Measurements from ENCODE around the gene VENTX.

The VENTX gene

DNA sequence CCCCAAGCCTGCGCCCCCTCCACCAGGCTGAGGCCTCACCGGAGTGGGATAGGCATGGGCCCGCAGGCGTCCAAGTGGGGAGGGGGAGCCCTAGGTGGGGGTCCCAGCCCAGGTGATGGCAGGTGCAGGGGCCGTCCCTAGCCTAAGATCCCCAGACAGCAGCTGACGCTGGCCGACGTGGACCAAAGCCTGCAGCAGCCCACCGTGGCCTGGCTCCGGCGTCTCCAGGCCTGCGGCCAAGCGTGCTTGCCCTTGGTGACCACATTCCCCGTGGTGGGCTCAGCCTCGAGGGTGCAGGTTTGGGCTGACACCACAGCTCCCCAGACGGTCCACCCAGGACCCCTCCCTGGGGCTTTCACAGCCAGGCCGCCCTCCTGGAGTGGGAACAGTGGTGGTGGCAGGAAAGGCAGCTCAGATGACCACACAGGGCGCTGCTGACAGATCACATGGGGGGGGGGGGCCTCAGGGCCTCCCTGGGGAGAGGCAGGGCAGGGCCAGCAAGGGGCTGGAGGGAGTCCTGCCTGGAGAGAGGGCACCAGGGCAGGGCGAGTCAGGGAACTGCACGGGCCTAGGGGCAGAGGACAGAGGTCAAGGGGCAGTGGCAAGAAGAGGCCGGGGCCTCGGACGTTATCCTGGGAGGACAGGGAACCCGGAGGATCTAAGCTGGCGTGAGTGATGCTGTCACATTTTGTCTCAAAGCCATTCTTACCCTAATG lies 39.8 kb downstream of the VENTX start:
- Histone ChIP-seq H3K4me3 (ENCODE audit: low read length) (peak overlapping the region; percentile 53; the same call in 1 of the 2 replicates), H3K4me1 (ENCODE audit: insufficient read depth, low read length) (0 out of 2 replicates have a peak, but pooled peaks cover 3% of the 10 kb centered on the region), H3K27me3 (ENCODE audit: insufficient read depth, low read length) (peaks cover 12% of the 10 kb centered on the region), H3K9ac (ENCODE audit: low read depth, low read length) (no peak overlapping the region), H3K9me3 (ENCODE audit: insufficient read depth, low read depth, low read length) (no peaks in the 10 kb centered on the region), H3K36me3 (ENCODE audit: insufficient read depth, low read length) (peaks cover 28% of the 10 kb centered on the region), H3K27ac (ENCODE audit: low read depth, low read length) (no peak overlapping the region)
- 81% methylated on average over 25 of the region's 25 CpGs for WGBS

DNA sequence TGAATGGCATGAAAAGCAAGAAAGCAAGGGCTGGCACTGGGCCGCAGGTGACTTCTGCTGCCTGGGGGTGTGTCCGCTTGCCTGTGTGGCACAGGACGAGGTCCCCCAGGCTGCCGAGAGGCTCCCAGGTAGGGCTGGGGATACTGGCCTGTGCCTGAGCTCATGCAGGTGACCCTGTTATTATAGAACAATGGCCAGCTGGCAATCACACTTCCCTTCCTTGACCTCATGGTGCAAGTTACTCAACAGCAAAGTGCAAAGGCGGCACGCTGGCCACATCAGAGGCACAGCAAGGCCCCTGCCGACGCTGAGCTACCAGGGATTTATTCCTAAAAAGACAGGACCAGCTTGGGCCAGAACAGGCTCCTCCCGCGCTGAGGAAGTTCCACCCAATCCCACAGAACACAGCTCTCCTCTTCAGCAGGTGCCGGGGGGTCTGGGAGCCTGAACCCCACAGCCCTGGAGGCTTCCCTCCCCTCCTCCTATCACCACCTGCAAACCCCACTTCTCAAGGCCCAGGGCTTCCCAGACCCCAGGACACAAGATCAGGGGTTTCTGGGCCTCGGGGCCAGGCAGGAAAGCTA lies 40.4 kb downstream of the VENTX start:
- 90% methylated on average over 12 of the region's 12 CpGs for WGBS
- Histone ChIP-seq H3K9ac (ENCODE audit: low read depth, low read length) (no peak overlapping the region), H3K27me3 (ENCODE audit: insufficient read depth, low read length) (peaks cover 12% of the 10 kb centered on the region), H3K4me3 (ENCODE audit: low read length) (no peak overlapping the region), H3K9me3 (ENCODE audit: insufficient read depth, low read depth, low read length) (no peaks in the 10 kb centered on the region), H3K4me1 (ENCODE audit: insufficient read depth, low read length) (0 out of 2 replicates have a peak, but pooled peaks cover 3% of the 10 kb centered on the region), H3K27ac (ENCODE audit: low read depth, low read length) (no peak overlapping the region), H3K36me3 (ENCODE audit: insufficient read depth, low read length) (peaks cover 34% of the 10 kb centered on the region)

DNA sequence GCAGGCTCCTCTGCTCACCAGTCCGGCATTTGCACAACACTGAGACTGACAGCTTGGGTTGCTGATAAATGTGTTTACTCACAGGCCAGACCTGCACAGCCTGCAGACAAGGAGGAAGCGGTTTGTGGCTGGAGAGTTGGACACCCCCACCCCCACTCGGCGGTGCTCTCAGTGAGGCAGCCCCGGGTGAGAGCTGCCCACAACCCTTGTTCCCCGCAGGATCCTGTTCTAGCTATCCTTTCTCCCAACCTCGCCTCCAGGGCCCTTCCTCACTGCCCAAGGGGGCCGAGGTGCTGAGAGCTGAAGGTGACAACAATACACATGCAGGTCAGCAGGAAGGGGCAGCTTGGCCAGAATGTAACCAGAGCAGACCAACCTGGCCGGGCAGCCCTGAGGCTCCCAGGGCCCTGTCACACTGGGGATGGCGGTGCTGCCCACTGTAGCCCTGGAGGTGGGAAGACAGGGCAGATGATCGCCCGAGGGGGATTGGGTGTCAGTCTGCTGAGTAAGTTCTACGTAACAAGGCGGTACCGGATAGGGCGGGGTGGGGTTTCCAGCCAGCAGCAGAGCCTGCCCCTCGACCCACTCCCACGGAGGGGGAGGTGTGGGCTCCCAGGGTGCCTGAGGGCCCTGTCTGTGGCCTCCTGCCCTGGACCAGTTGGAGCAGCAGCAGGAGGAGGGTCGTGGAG lies 41.1 kb downstream of the VENTX start:
- Histone ChIP-seq H3K27ac (ENCODE audit: low read depth, low read length) (no peak overlapping the region), H3K4me3 (ENCODE audit: low read length) (no peak overlapping the region), H3K36me3 (ENCODE audit: insufficient read depth, low read length) (peaks cover 40% of the 10 kb centered on the region), H3K9me3 (ENCODE audit: insufficient read depth, low read depth, low read length) (no peaks in the 10 kb centered on the region), H3K27me3 (ENCODE audit: insufficient read depth, low read length) (peaks cover 12% of the 10 kb centered on the region), H3K9ac (ENCODE audit: low read depth, low read length) (no peak overlapping the region), H3K4me1 (ENCODE audit: insufficient read depth, low read length) (0 out of 2 replicates have a peak, but pooled peaks cover 3% of the 10 kb centered on the region)
- 88% methylated on average over 19 of the region's 19 CpGs for WGBS

- H3K36me3 ChIP-seq (ENCODE audit: insufficient read depth, low read length), result peaks cover 49% of the 10 kb centered on the region
- no peak overlapping the region; the same call in 1 of the 2 replicates for H3K9ac ChIP-seq (ENCODE audit: low read depth, low read length)
- H3K27me3 ChIP-seq (ENCODE audit: insufficient read depth, low read length), result peaks cover 12% of the 10 kb centered on the region
- 0 out of 2 replicates have a peak, but pooled peaks cover 3% of the 10 kb centered on the region for H3K4me1 ChIP-seq (ENCODE audit: insufficient read depth, low read length)
- H3K9me3 ChIP-seq (ENCODE audit: insufficient read depth, low read depth, low read length), result no peaks in the 10 kb centered on the region
- no peak overlapping the region for H3K4me3 ChIP-seq (ENCODE audit: low read length)
- WGBS, result 93% methylated on average over 24 of the region's 24 CpGs
- no peak overlapping the region for H3K27ac ChIP-seq (ENCODE audit: low read depth, low read length)
Measured at GRCh38 chr10:133279326-133280226, 41.9 kb downstream of the VENTX start.

- H3K27me3 ChIP-seq (ENCODE audit: insufficient read depth, low read length), result peaks cover 11% of the 10 kb centered on the region
- H3K4me3 ChIP-seq (ENCODE audit: low read length), result no peak overlapping the region
- whole genome bisulfite sequencing, result 91% methylated on average over 10 of the region's 10 CpGs
- 0 out of 2 replicates have a peak, but pooled peaks cover 3% of the 10 kb centered on the region for H3K4me1 ChIP-seq (ENCODE audit: insufficient read depth, low read length)
- H3K9ac ChIP-seq (ENCODE audit: low read depth, low read length), result no peak overlapping the region
- no peaks in the 10 kb centered on the region for H3K9me3 ChIP-seq (ENCODE audit: insufficient read depth, low read depth, low read length)
- no peak overlapping the region for H3K27ac ChIP-seq (ENCODE audit: low read depth, low read length)
- H3K36me3 ChIP-seq (ENCODE audit: insufficient read depth, low read length), result peaks cover 58% of the 10 kb centered on the region
Measured at GRCh38 chr10:133280391-133281059, 42.9 kb downstream of the VENTX start.

DNA sequence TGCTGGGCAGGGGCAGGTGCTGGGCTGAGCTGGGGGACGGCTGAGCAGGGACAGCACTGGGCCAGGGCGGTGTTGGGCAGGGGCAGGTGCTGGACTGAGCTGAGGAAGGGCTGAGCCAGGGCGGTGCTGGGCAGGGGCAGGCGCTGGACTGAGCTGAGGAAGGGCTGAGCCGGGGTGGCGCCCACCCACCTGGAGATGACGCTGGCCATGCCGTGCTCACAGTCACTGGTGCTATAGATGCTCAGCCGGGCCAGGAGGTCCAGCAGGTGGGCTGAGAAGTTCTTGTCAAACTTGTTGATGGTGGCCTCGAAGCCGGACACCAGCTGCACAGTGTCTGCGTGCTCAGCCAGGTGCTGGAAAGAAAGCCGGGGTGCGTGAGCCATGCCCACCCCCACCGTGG lies 43.4 kb downstream of the VENTX start:
- peaks cover 6% of the 10 kb centered on the region for H3K27me3 ChIP-seq (ENCODE audit: insufficient read depth, low read length)
- WGBS, result 95% methylated on average over 14 of the region's 15 CpGs

GRCh38 chr10:133281628-133282372 lies 44.1 kb downstream of the VENTX start:
- Histone ChIP-seq H3K27ac (ENCODE audit: low read depth, low read length) (no peak overlapping the region), H3K9me3 (ENCODE audit: insufficient read depth, low read depth, low read length) (no peaks in the 10 kb centered on the region), H3K4me1 (ENCODE audit: insufficient read depth, low read length) (no peaks in the 10 kb centered on the region), H3K27me3 (ENCODE audit: insufficient read depth, low read length) (no peaks in the 10 kb centered on the region), H3K4me3 (ENCODE audit: low read length) (no peak overlapping the region), H3K9ac (ENCODE audit: low read depth, low read length) (no peak overlapping the region), H3K36me3 (ENCODE audit: insufficient read depth, low read length) (peaks cover 70% of the 10 kb centered on the region)
- 93% methylated on average over 38 of the region's 38 CpGs for WGBS

More for the DNA sequence above, 43.4 kb downstream of the VENTX start:
- Histone ChIP-seq H3K4me1 (ENCODE audit: insufficient read depth, low read length) (0 out of 2 replicates have a peak, but pooled peaks cover 3% of the 10 kb centered on the region), H3K4me3 (ENCODE audit: low read length) (no peak overlapping the region), H3K9me3 (ENCODE audit: insufficient read depth, low read depth, low read length) (no peaks in the 10 kb centered on the region), H3K27ac (ENCODE audit: low read depth, low read length) (no peak overlapping the region), H3K9ac (ENCODE audit: low read depth, low read length) (no peak overlapping the region), H3K36me3 (ENCODE audit: insufficient read depth, low read length) (peaks cover 64% of the 10 kb centered on the region)

DNA sequence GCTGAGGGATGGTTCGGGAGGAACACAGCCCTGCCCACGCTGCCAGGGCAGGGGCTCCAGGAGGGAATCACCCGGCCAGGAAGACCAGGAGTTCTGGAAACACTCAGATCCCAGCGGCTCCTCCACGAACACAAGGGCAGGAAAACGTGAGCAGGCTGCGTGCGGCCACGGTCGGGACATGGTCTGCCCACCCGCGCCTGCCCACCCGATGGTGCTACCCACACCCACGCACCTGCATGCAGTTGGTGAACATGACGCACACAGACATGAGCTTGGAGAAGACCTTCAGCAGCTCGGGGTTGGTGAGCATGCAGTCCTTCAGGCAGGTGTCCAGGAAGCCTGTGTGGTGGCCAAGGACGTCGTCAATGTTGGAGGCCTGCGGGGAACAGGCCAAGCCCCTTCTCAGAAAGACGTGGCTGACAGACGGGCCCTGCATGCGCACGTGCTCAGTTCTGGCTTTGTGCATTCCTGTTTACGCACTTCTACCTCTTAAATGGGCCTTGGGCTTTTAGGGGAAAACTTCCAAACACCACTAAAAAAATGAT lies 45.3 kb downstream of the VENTX start:
- no peak overlapping the region for H3K27ac ChIP-seq (ENCODE audit: low read depth, low read length)
- H3K27me3 ChIP-seq (ENCODE audit: insufficient read depth, low read length), result no peaks in the 10 kb centered on the region
- no peaks in the 10 kb centered on the region for H3K4me1 ChIP-seq (ENCODE audit: insufficient read depth, low read length)
- H3K9ac ChIP-seq (ENCODE audit: low read depth, low read length), result no peak overlapping the region
- H3K36me3 ChIP-seq (ENCODE audit: insufficient read depth, low read length), result peaks cover 74% of the 10 kb centered on the region
- no peaks in the 10 kb centered on the region for H3K9me3 ChIP-seq (ENCODE audit: insufficient read depth, low read depth, low read length)
- H3K4me3 ChIP-seq (ENCODE audit: low read length), result no peak overlapping the region
- 95% methylated on average over 24 of the region's 24 CpGs for WGBS

GRCh38 chr10:133283931-133284330 lies 46.3 kb downstream of the VENTX start:
- Histone ChIP-seq H3K9me3 (ENCODE audit: insufficient read depth, low read depth, low read length) (no peaks in the 10 kb centered on the region), H3K27ac (ENCODE audit: low read depth, low read length) (no peak overlapping the region), H3K27me3 (ENCODE audit: insufficient read depth, low read length) (no peaks in the 10 kb centered on the region), H3K4me3 (ENCODE audit: low read length) (no peak overlapping the region), H3K36me3 (ENCODE audit: insufficient read depth, low read length) (peaks cover 84% of the 10 kb centered on the region), H3K9ac (ENCODE audit: low read depth, low read length) (no peak overlapping the region), H3K4me1 (ENCODE audit: insufficient read depth, low read length) (no peaks in the 10 kb centered on the region)
- 96% methylated on average over 24 of the region's 24 CpGs for WGBS
